Mesangial cell (primary cell): ENCODE data around the gene MAPK11. TPM values are rescaled to one million over a fixed set of nuclear protein-coding genes. Genes with fewer than 3 reads are reported as not detected.

Source experiments
- total RNA-seq: library from RNA; depleted of rRNA; stranded (reverse); fragments of >200 nt; gene quantifications from 2 replicates; pipeline ENCODE4 v1.2.3, GENCODE V29; 2015

The MAPK11 gene
- 14.3 and 19.8 TPM in 2 replicates for total RNA-seq

DNA sequence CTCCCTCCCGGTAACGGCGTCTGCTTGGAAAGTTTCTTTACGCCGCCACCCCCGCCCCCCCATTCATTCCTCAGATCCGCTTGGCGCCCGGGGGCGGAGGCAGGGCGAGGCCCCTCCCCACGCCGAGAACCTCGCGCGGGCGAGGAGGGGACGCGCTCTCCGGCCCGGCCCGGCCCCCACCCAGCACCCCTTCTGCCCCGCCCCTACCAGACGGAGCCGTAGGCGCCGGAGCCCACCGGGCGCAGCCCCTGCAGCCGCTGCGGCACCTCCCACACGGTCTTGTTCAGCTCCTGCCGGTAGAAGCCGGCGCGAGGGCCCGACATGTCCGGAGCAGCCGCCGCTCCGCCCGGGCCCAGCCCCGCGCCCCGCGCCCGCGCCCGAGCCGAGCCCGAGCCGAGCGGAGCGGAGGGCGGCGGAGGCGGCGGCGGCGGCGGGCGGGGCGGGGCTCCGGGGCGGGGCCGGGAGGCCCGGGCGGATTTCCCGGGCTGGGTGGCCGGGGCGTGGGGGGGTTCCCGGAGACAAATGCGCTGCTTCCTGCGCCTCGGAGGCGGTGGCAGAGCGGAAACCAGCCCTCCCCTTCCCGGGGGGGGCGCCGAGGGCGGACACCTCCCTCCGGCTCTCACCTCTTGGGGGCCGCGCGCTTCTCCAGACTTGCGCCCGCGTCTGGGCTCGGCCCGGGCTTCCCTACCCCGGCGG, at the start of gene MAPK11:
TSS of gene MAPK11 (minus strand) at position 411 of the 696 bp plus-strand sequence. CDS start at position 323, 88 bp downstream.

GRCh38 chr22:50306753-50307749, 36.9 kb upstream of the MAPK11 start, which contains the start of gene PLXNB2:
Gene PLXNB2 (minus strand): TSS chr22:50307646. CDS start chr22:50290584, 17,062 bp downstream.

GRCh38 chr22:50261615-50262459, 8.3 kb downstream of the MAPK11 start, which contains the start of gene MAPK12:
Gene MAPK12 (minus strand): TSS chr22:50261683. CDS start chr22:50261509, 174 bp downstream.

GRCh38 chr22:50250555-50251476, 19.4 kb downstream of the MAPK11 start, which contains the start of gene HDAC10:
Gene HDAC10 (minus strand): TSS chr22:50251265. CDS start chr22:50251032, 233 bp downstream.

DNA sequence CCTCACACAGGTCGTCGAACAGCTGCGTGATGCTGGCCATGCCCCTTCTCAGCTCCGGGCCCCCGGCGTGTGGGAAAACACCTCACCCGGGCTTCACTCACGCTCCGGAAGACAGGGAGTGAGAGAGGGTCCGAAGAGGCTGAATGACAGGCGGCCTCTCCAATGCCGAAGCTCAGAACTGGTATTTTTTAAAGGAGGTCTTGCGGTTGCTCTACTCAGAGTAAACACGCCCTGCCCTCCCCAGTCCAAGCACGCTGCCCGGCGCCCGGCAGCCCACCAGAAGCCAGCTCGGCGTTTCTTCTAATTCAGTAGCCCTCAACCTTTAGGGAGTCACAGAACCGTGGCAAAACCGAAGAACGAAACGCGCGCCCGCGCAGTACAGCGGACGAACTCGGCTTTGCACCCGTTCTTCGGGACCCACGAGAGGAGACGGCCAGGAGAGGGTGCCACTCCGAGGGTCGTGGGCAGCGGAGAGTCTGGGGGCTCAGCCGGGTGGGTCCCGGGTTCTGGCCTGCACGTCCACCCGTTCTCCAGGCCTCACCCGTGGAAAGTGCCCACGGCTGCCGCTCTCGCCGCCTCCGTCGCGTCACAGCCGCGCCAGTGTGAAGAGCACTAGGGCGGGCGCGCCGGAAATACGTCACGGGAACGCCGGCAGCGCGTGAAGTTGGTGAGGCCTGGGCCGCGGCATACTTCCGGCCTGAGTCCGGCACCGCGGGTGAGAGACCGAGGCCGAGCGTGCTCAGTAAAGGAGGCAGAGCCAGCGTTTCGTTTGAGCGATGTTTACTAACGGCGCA, 25.6 kb downstream of the MAPK11 start, which contains the start of gene TUBGCP6:
TSS of gene TUBGCP6 (minus strand) at position 604 of the 794 bp plus-strand sequence. CDS start at position 40, 564 bp downstream.

Other genes starting within 250 kb of the MAPK11 start
- gene TTLL8, start 212.1 kb downstream of the MAPK11 start, total RNA-seq, result not detected in 2 replicates
- gene MLC1, start 185.0 kb downstream of the MAPK11 start, total RNA-seq, result not detected in 2 replicates
- gene MOV10L1, start 180.4 kb downstream of the MAPK11 start, total RNA-seq, result under 0.01 and 0.76 TPM in 2 replicates
- 0.13 and 0.16 TPM in 2 replicates for gene PANX2, start 99.6 kb downstream of the MAPK11 start, total RNA-seq
- 43.7 and 56.1 TPM in 2 replicates for gene TRABD, start 84.5 kb downstream of the MAPK11 start, total RNA-seq
- 19.1 and 23.1 TPM in 2 replicates for gene SELENOO, start 69.4 kb downstream of the MAPK11 start, total RNA-seq
- 24.9 and 31.4 TPM in 2 replicates for gene TUBGCP6, start 25.4 kb downstream of the MAPK11 start, total RNA-seq
- 18.4 and 40.1 TPM in 2 replicates for gene HDAC10, start 19.1 kb downstream of the MAPK11 start, total RNA-seq
- gene MAPK12, start 8.7 kb downstream of the MAPK11 start, total RNA-seq, result 40.6 and 41.6 TPM in 2 replicates
- gene PLXNB2, start 37.3 kb upstream of the MAPK11 start, total RNA-seq, result 241 and 564 TPM in 2 replicates
- 1.5 and 9.8 TPM in 2 replicates for gene DENND6B, start 56.6 kb upstream of the MAPK11 start, total RNA-seq
- 37.6 and 52.5 TPM in 2 replicates for gene PPP6R2, start 72.9 kb upstream of the MAPK11 start, total RNA-seq
- 74.1 and 83.3 TPM in 2 replicates for gene SBF1, start 204.7 kb upstream of the MAPK11 start, total RNA-seq
- 5.9 and 14.1 TPM in 2 replicates for gene ADM2, start 211.2 kb upstream of the MAPK11 start, total RNA-seq
- 0.33 and 1.5 TPM in 2 replicates for gene MIOX, start 216.5 kb upstream of the MAPK11 start, total RNA-seq
- gene LMF2, start 237.3 kb upstream of the MAPK11 start, total RNA-seq, result 102 and 128 TPM in 2 replicates
- 27.3 and 81.8 TPM in 2 replicates for gene NCAPH2, start 237.8 kb upstream of the MAPK11 start, total RNA-seq